Urinary bladder (tissue), 4 donors: ENCODE measurements around the gene SIRT1. TPM values are rescaled to one million over a fixed set of nuclear protein-coding genes. Genes with fewer than 3 reads are reported as not detected.
"Not testable (repeated sequence)": the region's sequence is repeated elsewhere in the genome, so short reads cannot be mapped to it uniquely, and the experiment has no call there.

Experiments
- DNase-seq: peaks from one replicate; pipeline ENCODE4 v3.0.0-alpha.2; 2015; ENCODE audit errors: extremely low spot score
- H3K27ac ChIP-seq: one replicate; pipeline ENCODE4 v1.5.1; 2013; ENCODE audit warnings: low read depth, mild to moderate bottlenecking, moderate library complexity
- H3K36me3 ChIP-seq: one replicate; pipeline ENCODE4 v1.6.1; 2013; ENCODE audit warnings: mild to moderate bottlenecking, moderate library complexity; ENCODE audit not compliant: insufficient read depth
- H3K4me1 ChIP-seq: one replicate; pipeline ENCODE4 v1.6.1; 2013; ENCODE audit warnings: mild to moderate bottlenecking, moderate library complexity; ENCODE audit not compliant: insufficient read depth
- H3K4me3 ChIP-seq: one replicate; pipeline ENCODE4 v1.5.1; 2013; ENCODE audit warnings: low read depth, low read length
- WGBS: extraction: QIAGEN DNeasy Blood & Tissue Kit; methylation state at CpG from one replicate; pipeline ENCODE4 v1.1.7; 2013; 5-methylcytosine and 5-hydroxymethylcytosine counted together
- polyA plus RNA-seq: library from polyadenylated mRNA; stranded (reverse); fragments of 200-250 nt; gene quantifications from one replicate; pipeline ENCODE4 v1.2.3, GENCODE V29; 2013
- total RNA-seq: library from RNA; depleted of rRNA; stranded (reverse); fragments of >200 nt; gene quantifications from one replicate; pipeline ENCODE4 v1.2.3, GENCODE V29; 2014
- donor health status: healthy with polysubstance abuse.
- donor health status: healthy.

SIRT1 gene
- total RNA-seq (41.3 TPM), polyA plus RNA-seq (19.2 TPM)

DNA sequence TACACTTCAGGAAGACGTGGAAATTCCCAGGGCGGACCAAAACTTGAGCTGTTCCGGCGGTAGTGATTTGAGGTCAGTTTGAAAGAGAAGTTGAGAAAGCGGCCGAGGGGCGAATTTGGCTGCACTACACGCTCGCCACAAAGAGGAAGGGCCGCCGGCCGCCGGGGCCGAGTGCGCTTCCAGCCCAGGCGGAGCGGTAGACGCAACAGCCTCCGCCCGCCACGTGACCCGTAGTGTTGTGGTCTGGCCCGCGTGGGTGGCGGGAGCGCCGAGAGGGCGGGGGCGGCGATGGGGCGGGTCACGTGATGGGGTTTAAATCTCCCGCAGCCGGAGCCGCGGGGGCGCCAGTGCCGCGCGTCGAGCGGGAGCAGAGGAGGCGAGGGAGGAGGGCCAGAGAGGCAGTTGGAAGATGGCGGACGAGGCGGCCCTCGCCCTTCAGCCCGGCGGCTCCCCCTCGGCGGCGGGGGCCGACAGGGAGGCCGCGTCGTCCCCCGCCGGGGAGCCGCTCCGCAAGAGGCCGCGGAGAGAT, at the start of gene SIRT1:
SIRT1 (plus strand) TSS at position 344 of the 529 bp plus-strand sequence; CDS start at position 410, 66 bp downstream.
- peak within 1 kb of the TSS; percentile 89 for H3K4me3 ChIP-seq
- DNase-seq, result peak; percentile 82
- peak within 1 kb of the TSS; percentile 98 for H3K27ac ChIP-seq
- H3K4me1 ChIP-seq, result no peaks in the 10 kb centered on the region
- under 1% methylated on average over 62 of the region's 62 CpGs for WGBS
- H3K36me3 ChIP-seq, result no peaks in the 10 kb centered on the region

DNA sequence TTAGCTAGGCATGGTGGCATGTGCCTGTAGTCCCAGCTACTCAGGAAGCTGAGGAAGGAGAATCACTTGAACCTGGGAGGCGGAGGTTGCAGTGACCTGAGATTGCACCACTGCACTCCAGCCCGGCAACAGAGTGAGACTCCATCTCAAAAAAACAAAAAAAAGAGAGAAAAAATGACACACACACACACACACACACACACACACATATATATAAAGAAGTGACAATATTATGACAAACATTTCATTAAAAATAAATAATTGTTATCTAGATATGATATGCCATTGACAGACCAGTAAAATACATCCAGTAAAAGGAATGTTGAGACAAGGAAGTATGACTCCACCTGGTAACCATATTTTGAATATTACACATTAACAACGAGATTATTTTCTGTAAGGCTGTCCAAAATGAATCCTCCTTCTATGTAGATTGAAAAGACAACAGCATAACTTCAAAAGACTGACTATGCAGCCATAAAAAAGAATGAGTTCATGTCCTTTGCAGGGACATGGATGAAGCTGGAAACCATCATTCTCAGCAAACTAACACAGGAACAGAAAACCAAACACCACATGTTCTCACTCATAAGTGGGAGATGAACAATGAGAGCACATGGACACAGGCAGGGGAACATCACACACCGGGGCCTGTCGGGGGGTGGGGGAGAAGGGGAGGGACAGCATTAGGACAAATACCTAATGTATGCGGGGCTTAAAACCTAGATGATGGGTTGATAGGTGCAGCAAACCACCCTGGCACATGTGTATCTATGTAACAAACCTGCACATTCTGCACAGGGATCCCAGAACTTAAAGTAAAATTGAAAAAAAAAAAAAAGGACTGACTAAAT, 48.7 kb upstream of the SIRT1 start:
- H3K4me3 ChIP-seq, DNase-seq, H3K36me3 ChIP-seq, H3K27ac ChIP-seq, H3K4me1 ChIP-seq: not testable (repeated sequence)
- 52% methylated on average over 6 of the region's 6 CpGs for WGBS

DNA sequence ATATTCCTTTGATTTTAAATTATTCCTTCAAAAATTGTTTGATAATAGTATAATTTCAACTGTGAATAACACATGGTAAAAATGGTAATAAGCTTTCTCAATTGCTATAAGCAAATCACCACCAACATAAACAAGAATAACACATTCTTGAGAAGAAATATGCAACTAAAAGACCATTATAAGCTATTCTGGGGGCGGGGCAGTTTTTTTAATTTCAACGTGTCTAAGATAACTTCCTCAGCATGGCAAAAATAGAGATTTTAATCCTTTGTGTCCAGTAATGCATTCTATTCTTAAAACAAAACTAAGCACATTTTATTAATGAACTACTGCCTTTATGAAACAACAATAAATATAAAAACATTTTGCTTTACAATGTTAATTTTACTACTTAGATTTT, 48.0 kb upstream of the SIRT1 start:
- WGBS, result 52% methylated on average over 2 of the region's 2 CpGs
- H3K4me1 ChIP-seq, result no peaks in the 10 kb centered on the region
- no peak overlapping the region for H3K27ac ChIP-seq
- no peak for DNase-seq
- H3K36me3 ChIP-seq, result no peaks in the 10 kb centered on the region
- no peak overlapping the region for H3K4me3 ChIP-seq

DNA sequence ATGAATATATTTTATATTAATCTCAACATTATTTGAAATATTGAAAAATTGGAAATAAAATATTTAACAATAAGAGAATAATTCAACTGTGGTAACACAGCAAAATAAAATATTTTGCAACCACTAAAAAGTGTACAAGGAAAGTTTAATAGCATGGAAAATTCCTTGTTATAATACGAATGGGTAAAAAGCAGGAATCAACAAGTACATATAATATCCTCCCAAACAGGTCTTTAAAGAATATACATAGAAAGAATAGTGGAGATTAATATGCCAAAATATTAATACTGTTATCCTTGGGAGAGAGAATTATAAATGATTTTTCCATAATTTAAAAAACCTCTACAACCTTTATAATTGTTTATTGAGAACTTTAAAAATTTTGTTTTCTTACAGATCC, 47.5 kb upstream of the SIRT1 start:
- WGBS, result 65% methylated on average over 1 of the region's 1 CpG
- DNase-seq, result no peak
- no peaks in the 10 kb centered on the region for H3K36me3 ChIP-seq
- no peaks in the 10 kb centered on the region for H3K4me1 ChIP-seq
- H3K4me3 ChIP-seq, result no peak overlapping the region
- no peak overlapping the region for H3K27ac ChIP-seq

DNA sequence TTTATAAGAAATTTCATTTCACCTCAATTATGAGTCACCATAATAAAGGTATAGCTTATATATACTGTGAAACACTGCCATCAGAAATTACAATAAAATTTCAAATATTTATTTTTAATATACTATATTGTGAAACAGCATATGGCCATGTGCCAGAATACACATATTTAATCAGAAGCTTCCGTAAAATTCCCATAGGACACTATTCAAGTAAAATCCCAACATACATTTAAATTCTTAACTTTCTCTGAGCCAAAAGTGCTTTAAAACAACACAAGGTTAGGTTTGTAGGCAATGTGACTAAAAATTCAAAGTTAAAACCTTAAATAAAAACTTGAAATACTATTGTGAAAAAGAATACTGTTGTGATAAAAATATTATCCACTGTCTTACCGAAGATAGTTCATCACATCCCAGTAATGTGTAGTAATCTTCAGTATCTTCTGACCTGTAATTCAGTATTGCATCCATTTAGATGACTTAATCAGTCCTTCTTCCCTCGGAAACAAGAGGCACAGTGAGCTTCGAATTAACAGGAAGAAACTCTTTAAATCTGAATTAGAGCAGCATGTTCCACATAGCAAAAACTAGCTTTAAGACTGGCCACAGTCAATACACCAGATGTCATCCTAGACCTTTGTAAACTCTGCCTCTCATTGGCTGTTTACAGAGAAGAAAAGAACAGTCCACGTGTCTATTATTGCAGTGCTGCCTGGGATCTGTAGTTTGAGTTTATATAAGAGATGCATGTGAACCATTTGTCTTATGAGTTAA, 46.7 kb upstream of the SIRT1 start, which contains the start of gene DNAJC12:
DNAJC12 (minus strand) TSS at position 648 of the 774 bp plus-strand sequence; CDS start at position 471, 177 bp downstream.
- 17% methylated on average over 5 of the region's 5 CpGs for WGBS

DNA sequence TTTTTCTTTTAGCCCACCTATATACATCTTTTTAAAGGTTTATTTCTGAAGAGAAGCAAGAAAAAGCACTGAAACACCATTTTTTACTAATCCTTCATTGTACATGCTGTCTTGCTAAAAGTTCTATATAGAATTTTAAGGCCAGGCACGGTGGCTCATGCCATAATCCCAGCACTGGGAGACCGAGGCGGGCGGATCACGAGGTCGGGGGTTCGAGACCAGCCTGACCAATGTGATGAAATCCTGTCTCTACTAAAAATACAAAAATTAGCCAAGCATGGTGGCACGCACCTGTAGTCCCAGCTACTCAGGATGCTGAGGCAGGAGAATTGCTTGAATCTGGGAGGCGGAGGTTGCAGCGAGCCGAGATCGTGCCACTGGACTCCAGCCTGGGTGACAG, 44.9 kb upstream of the SIRT1 start:
- H3K4me3 ChIP-seq, H3K27ac ChIP-seq, DNase-seq, H3K36me3 ChIP-seq, H3K4me1 ChIP-seq: not testable (repeated sequence)
- WGBS, result 97% methylated on average over 12 of the region's 12 CpGs

More for the DNA sequence above, 46.7 kb upstream of the SIRT1 start, which contains the start of gene DNAJC12:
- DNase-seq, result no peak
- H3K4me1 ChIP-seq, result no peaks in the 10 kb centered on the region
- H3K4me3 ChIP-seq, result peak within 1 kb of the TSS; percentile 20
- no peaks in the 10 kb centered on the region for H3K36me3 ChIP-seq
- no peak within 1 kb of the TSS for H3K27ac ChIP-seq

DNA sequence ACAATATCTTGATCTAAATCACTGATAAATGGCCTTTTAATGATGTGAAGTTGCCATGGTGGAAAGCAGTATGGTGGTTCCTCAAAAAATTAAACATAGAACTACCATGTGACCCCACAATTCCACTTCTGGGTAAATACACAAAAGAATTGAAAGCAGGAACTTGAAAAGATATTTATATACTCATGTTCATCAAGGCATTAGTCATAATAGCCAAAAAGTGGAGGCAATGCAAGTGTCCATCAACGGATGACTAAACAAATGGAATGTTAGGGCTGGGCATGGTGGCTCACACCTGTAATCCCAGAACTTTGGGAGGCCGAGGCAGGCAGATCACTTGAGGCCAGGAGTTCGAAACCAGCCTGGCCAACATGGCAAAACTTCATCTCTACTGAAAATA, 44.5 kb upstream of the SIRT1 start:
- H3K4me1 ChIP-seq, result no peaks in the 10 kb centered on the region
- DNase-seq, result no peak
- no peaks in the 10 kb centered on the region for H3K36me3 ChIP-seq
- H3K27ac ChIP-seq, result no peak overlapping the region
- 89% methylated on average over 3 of the region's 3 CpGs for WGBS
- H3K4me3 ChIP-seq, result no peak overlapping the region

DNA sequence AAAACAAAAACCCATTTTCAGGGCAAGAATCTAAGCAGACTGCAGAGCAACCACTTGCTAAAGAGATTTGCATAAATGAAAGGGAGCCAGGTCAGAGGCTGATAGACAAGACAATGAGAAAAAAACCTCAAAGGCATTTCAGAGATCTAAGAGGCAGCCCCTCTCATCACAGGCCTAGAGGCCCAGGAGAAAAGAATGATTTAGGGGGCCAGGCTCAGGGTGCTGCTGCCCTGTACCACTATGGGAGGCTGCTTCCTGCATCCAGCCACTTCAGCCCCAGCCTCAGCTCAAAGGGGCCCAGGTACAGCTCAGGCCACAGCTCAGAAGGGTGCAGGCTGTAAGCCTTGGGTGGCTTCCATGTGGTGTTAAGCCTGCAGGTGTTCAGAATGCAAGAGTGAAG, 42.7 kb upstream of the SIRT1 start:
- Histone ChIP-seq H3K4me3 (no peak overlapping the region), H3K4me1 (no peaks in the 10 kb centered on the region), H3K27ac (no peak overlapping the region), H3K36me3 (no peaks in the 10 kb centered on the region)
- DNase-seq, result no peak

DNA sequence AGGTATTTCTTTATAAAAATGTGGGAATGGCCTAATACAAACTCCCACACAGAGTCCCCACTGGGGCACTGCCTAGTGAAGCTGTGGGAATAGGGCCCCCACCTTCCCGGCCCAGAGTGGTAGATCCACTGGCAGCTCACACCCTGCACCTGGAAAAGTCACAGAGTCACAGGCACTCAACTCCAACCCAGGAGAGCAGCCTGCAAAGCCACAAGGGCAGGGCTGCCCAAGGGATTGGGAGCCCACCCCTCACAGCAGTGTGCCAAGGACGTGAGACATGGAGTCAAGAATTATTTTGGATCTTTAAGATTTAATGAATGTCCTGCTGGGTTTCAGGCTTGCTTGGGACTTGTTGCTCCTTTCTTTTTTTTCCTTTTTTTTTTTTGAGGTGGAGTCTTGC, 41.2 kb upstream of the SIRT1 start:
- Histone ChIP-seq H3K36me3 (no peaks in the 10 kb centered on the region), H3K4me1 (no peaks in the 10 kb centered on the region), H3K27ac (no peak overlapping the region), H3K4me3 (no peak overlapping the region)
- DNase-seq, result no peak
- 88% methylated on average over 2 of the region's 2 CpGs for WGBS

DNA sequence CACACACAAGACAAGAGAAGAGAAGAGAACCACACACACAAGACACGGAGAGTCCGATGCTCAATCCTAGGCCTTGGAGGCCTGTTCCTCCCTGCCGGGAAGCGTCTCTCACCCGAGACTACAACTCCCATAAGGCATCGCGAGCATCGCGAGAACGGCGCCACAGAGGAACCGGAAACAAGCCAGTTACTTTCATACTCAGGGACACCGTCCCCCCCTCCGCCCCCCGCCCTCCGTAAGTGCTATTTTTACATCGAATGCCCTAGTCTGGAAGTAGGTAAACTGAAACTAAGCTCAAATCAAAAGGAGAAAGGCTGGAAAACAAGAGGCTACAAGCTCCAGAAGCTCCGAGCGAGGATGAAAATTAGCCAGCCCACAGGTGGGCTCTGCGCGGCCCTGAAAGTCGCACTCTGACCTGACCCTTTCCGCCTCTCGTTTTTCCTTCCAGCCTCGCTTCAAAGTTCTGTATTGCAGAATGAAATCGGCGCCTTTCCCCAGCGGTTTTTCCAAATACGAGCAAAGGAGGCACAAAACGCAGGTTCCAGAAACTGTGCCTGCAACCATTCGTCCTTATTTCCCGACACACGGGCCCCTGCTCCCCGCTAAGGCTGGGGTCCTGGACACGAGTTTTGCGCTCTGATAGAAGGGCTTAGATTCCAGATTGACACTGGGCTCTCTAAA, 35.0 kb upstream of the SIRT1 start:
- peak; percentile 86 for DNase-seq
- Histone ChIP-seq H3K4me3 (peak overlapping the region; percentile 57), H3K27ac (peak overlapping the region; percentile 77), H3K36me3 (no peaks in the 10 kb centered on the region), H3K4me1 (no peaks in the 10 kb centered on the region)
- WGBS, result under 1% methylated on average over 36 of the region's 36 CpGs

DNA sequence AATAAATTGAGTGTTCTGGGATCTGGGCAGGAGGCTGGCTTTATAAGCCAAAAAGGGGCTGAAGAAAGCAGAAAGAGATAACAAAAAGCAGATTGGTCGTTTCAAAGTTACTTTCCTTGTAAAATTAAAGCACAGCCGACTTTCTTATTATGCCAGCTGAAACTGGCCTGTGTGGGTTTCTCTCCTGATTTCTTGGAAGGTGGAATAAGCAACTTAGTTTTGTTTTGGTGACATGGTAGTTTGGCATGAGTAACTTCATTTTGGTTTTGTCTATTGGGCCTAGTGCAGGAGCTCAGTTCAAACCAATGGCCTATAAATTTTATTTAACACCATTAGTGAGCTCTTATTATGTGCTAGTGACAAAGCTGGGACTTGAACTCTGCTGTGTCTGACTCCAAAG, 33.3 kb upstream of the SIRT1 start:
- WGBS, result 40% methylated on average over 2 of the region's 2 CpGs
- H3K4me3 ChIP-seq, result no peak overlapping the region
- H3K36me3 ChIP-seq, result no peaks in the 10 kb centered on the region
- H3K27ac ChIP-seq, result no peak overlapping the region
- H3K4me1 ChIP-seq, result no peaks in the 10 kb centered on the region
- no peak for DNase-seq

DNA sequence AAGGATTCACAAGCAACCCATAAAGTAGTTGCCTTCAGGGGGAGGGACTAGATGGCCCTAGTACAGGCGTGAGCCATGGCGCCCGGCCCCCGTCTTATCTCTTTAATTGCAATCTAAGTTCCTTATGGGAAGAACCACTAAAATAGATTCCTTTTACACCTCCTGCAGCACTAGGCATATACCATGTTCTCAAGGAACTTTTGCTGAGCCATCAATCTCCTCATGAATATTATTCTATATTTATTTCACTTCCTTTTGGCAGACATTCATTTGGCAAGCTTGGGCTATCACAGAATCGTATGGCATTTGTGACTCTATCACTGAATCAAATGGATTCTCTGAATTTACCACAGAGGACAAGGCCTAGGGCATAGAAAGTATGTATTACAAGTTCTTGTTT, 31.7 kb upstream of the SIRT1 start:
- H3K27ac ChIP-seq, result no peak overlapping the region
- no peak for DNase-seq
- no peaks in the 10 kb centered on the region for H3K4me1 ChIP-seq
- no peaks in the 10 kb centered on the region for H3K36me3 ChIP-seq
- no peak overlapping the region for H3K4me3 ChIP-seq
- WGBS, result 50% methylated on average over 5 of the region's 5 CpGs

DNA sequence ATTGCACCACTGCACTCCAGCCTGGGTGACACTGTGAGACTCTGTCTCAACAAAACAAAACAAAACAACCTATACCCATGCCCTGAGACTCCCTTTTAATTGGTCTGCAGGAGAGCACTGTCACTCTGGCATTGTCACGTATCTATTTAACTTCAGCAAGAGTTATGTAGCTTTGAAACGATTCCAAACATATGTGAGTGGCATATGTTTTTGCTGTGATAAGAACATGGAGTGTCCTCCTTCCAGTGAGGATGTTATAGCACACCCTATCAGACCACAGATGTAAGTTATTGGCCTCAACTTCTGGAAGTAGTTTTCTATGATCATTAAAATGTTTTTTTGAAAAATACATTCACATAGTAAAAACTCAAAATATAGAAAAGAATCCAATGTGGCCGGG, 30.9 kb upstream of the SIRT1 start:
- Histone ChIP-seq H3K36me3 (no peaks in the 10 kb centered on the region), H3K4me1 (no peaks in the 10 kb centered on the region), H3K27ac (no peak overlapping the region), H3K4me3 (no peak overlapping the region)
- no peak for DNase-seq
- 73% methylated on average over 3 of the region's 3 CpGs for WGBS
